ENCODE measurements around the gene PLXNA1.

The PLXNA1 gene

DNA sequence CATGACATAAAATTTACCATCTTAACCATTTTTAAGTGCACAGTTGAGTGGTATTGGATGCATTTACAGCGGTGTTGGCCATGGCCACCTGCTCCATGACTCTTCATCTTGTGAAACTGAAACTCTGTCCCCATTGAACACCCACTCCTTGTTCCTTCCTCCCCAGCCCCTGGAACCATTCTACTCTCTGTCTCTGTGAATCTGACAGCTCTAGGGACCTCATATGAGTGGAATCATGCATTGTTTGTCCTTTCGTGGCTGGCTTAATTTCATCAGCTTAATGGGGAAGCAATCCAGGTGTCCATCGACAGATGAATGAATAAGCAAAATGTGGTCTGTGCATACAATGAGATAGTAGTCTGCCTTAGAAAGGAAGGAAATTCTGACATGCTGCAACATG lies 42.5 kb downstream of the PLXNA1 start:
- no peak for DNase-seq

GRCh38 chr3:127026036-127026435 lies 43.1 kb downstream of the PLXNA1 start:
- DNase-seq = no peak

GRCh38 chr3:127026661-127027060 lies 43.7 kb downstream of the PLXNA1 start:
- no peak for DNase-seq

DNA sequence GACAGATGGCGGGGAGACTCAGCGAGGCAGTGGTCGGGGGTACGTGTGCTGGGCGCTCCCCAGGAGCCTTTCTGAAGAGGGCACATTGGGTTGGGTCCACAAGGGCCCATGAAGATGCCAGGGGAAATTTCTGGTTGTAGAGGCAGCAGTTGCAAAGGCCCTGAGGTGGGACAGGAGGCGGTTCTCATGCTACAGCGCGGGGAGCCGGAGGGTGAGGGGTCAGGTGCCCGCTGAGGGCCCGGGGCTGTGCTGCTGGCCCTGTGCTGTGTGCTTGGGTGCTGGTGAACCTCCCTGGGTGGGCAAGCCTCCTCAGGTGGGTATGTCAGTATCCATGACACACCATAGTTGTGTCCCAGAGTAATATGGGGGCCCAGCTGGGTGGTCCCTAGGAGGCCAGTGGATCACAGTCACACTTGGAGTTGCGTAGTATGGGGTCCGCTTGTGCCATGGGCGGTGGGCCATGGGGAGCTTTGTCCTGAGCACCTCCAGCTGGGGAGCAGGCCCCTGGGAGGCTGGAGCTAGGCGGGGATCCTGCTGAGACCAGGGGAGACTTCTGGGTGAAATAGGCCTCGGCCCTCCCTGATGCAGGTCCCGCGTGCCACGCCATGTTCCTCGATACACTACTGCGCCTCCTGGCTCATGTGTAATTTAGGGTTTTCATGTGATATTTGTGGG lies 44.3 kb downstream of the PLXNA1 start:
- no peak for DNase-seq

DNA sequence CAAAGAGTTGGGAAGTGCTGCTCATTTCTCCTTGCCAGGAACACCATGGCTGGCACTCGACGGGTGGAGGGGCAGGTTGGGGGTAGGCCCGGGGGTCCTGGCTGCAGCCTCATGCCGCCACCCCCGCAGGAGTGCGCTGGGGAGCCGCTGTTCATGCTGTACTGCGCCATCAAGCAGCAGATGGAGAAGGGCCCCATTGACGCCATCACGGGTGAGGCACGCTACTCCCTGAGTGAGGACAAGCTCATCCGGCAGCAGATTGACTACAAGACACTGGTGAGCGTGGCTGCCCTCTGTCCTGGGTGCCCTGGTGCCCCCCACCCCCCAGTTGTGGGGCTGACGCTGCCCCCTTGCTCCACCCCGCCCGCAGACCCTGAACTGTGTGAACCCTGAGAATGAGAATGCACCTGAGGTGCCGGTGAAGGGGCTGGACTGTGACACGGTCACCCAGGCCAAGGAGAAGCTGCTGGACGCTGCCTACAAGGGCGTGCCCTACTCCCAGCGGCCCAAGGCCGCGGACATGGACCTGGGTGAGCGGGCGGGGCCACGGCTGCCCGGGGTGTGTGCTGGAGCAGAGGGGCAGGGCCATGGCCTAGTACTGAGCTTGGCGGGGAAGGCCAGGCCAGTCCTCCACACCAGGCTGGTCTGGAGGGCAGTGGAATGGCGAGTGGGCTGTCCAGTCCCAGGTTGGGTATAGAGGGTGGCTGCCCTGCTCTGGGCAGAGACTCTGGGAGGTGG lies 45.1 kb downstream of the PLXNA1 start:
- DNase-seq = no peak

- no peak for DNase-seq
Measured at GRCh38 chr3:127028781-127029657, 46.1 kb downstream of the PLXNA1 start.

DNA sequence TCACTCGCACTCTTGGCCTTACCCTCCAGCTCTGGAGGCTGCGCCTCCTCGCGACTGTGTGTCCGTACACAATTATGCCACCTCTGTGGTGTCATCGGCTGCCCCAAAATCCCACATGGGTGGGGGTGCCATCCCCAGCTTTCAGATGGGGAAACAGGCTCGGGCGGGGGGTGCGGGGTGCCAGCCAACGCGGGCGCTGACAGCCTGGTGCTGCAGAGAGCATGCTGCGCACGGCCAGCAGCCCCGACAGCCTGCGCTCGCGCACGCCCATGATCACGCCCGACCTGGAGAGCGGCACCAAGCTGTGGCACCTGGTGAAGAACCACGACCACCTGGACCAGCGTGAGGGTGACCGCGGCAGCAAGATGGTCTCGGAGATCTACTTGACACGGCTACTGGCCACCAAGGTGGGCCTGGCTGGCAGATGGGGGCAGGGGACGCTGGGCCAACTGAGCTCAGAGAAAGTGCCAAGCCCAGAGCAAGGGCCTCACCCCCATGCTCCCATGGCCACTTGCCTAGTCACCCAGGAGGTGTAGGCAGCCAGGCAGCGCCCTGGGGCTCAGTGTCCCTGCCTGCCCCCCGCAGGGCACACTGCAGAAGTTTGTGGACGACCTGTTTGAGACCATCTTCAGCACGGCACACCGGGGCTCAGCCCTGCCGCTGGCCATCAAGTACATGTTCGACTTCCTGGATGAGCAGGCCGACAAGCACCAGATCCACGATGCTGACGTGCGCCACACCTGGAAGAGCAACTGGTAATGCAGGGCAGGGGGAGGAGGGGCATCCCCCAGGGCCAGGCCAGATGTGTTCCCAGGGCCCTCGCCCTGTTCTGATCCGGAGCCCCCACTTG lies 47.0 kb downstream of the PLXNA1 start:
- DNase-seq = no peak

DNA sequence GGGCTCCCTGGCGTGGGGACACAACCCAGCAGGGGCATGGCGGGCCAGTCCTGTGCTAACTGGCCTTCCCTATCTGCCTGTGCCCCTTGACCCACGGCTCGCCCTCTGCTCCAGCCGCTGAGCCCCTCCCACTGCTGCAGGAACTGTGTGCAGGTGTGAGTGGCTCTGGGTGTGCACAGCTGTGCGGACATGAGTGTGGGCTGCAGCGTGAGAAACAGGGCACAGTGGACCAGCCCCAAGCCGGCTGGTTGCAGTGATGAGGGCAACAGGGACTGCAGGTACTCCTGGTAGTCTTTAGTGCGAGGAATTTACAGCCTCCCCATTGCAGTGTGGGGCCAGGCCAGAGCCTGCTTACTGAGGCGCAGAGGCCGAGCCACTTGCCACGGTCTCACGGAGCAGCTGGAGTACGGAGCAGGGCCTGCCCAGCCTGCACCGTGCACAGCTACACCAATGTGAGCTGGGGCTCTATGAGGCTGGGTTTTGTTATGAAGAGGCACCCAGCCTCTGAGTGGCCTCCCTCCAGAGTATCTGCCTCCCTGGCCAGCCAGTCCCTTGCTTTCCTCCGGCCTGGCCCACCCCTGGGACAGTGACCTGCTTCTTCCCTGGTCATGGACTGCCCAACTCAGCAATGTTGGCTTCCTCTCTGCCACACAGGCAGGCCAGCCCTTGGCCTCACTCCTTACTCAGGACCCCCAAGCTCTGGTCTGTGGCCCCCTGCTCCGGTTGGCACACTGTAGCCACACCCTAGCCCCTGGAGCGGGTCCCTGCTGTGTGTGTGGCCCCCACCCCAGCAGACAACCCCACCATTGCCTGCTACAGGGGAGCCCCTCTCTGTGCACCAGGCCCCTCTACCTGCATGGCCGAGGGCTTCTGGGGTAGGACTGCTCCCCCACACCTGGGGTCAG lies 47.8 kb downstream of the PLXNA1 start:
- DNase-seq = no peak

GRCh38 chr3:127031413-127031810 lies 48.5 kb downstream of the PLXNA1 start:
- DNase-seq = no peak

DNA sequence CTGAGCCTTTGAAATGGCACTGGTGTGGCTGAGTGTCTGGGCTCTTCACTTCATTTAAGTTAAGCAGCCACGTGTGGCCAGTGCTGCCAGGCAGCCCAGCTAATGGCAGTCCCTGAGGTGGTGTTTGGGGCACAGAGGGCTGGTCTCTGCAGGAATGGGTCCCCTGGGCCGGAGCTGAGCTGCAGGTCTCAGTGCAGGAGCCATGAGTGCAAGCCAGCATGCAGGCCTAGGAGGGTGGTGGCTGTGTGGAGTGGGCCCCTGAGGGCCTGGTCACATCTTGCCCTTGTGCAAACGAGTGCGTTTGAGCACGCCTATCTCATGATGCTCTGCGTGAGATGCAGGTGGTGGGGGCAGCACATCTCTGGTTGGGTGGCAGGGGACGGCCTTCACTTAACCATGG lies 48.9 kb downstream of the PLXNA1 start:
- no peak for DNase-seq

GRCh38 chr3:127032296-127032990 lies 49.5 kb downstream of the PLXNA1 start:
- no peak for DNase-seq
